Sigmoid colon (tissue), 7 donors: ENCODE results near the gene SHKBP1. TPM values are rescaled to one million over a fixed set of nuclear protein-coding genes. Genes with fewer than 3 reads are reported as not detected.
A peak's percentile ranks its signal among the peaks of the same experiment; 100 is the strongest.
"Not testable (repeated sequence)": the region's sequence is repeated elsewhere in the genome, so short reads cannot be mapped to it uniquely, and the experiment has no call there.

Experiments
- DNase-seq: peaks from one replicate; pipeline ENCODE4 v3.0.0-alpha.2; 2019
- H3K27ac ChIP-seq, 4 donors: fragments of 200-600 bp; sonication (generic); one replicate each; pipeline ENCODE4 v1.5.1; 2016 to 2019; ENCODE audit warnings: mild to moderate bottlenecking in 1 of 4
- H3K27me3 ChIP-seq, 3 donors: fragments of 200-600 bp; sonication (generic); one replicate each; pipeline ENCODE4 v1.5.1; 2019; ENCODE audit warnings: mild to moderate bottlenecking in 1 of 3
- H3K36me3 ChIP-seq, 4 donors: fragments of 200-600 bp; sonication (generic); one replicate each; pipeline ENCODE4 v1.5.1; 2016 to 2019
- H3K4me1 ChIP-seq, 4 donors: fragments of 200-600 bp; sonication (generic); one replicate each; pipeline ENCODE4 v1.5.1; 2017 to 2019
- H3K4me3 ChIP-seq, 4 donors: fragments of 200-600 bp; sonication (generic); one replicate each; pipeline ENCODE4 v1.5.1; 2017 to 2019; ENCODE audit warnings: mild to moderate bottlenecking in 2 of 4, moderate library complexity in 1 of 4
- H3K9me3 ChIP-seq, 4 donors: fragments of 200-600 bp in 3 of 4; sonication (generic) in 3 of 4; one replicate each; pipeline versions ENCODE4 v1.5.1 to v1.6.1; 2013 to 2019
- CTCF ChIP-seq, 4 experiments: fragments of 450-650 bp in 3 of 4; fragments of 200-600 bp in 1 of 4; IDR thresholded peaks; one replicate each; pipeline ENCODE4 v1.5.1; 2016 to 2019; ENCODE audit warnings: antibody characterized with exemption in 4 of 4, mild to moderate bottlenecking in 3 of 4, moderate library complexity in 2 of 4
- EP300 ChIP-seq, 4 donors: sonication (generic); formaldehyde crosslinking; IDR thresholded peaks; one replicate each; pipeline ENCODE4 v1.6.1; 2017; ENCODE audit warnings: antibody characterized with exemption in 4 of 4
- POLR2A ChIP-seq, 2 donors: fragments of 450-650 bp; IDR thresholded peaks; one replicate each; pipeline ENCODE4 v1.6.1; 2016; ENCODE audit warnings: antibody characterized with exemption in 2 of 2, mild to moderate bottlenecking in 2 of 2, moderate library complexity in 2 of 2
- POLR2AphosphoS5 ChIP-seq, 4 donors: sonication (generic); formaldehyde crosslinking; IDR thresholded peaks; one replicate each; pipeline ENCODE4 v1.6.1; 2017; ENCODE audit warnings: antibody characterized with exemption in 4 of 4
- WGBS, 2 donors: extraction: QIAGEN DNeasy Blood & Tissue Kit; methylation state at CpG; one replicate each; pipeline ENCODE4 v1.1.7; 2013; 5-methylcytosine and 5-hydroxymethylcytosine counted together
- intact Hi-C: fragments of 100-400 bp; cut with DNase I; formaldehyde crosslinking; loops from one replicate; pipeline ENCODE4 v1.15.1; 2023
- polyA plus RNA-seq, 3 donors: library from polyadenylated mRNA; stranded (reverse); fragments of 200-250 nt; gene quantifications; one replicate each; pipeline ENCODE4 v1.2.3, GENCODE V29; 2013
- total RNA-seq, 4 donors: library from RNA; depleted of rRNA; stranded (reverse); fragments of >200 nt; gene quantifications; one replicate each; pipeline ENCODE4 v1.1.0, GENCODE V29; 2016
- donor health status: healthy with polysubstance abuse.
- donor health status: Bipolar disorder and iron deficiency.
- donor health status: healthy.

SHKBP1 gene
- total and polyA plus RNA-seq, 7 donors = 15.9 to 81.0 (median 36.3) TPM

GRCh38 chr19:40542202-40542859, 34.3 kb upstream of the SHKBP1 start:
- Histone ChIP-seq H3K4me1 (no peaks in the 10 kb centered on the region), H3K36me3 (no peaks in the 10 kb centered on the region), H3K27me3 (no peaks in the 10 kb centered on the region), H3K9me3 (peaks cover 0 to 3% (median 0%) of the 10 kb centered on the region in 4 donors), H3K4me3 (no peak overlapping the region), H3K27ac (peak overlapping the region in 2 of 4 donors; percentile 4 to 17)
- intact Hi-C loops = no loop called here
- DNase-seq = peak; percentile 95
- 13 to 36% methylated on average over 6 of the region's 6 CpGs for WGBS, 2 donors
- TF ChIP-seq CTCF (IDR thresholded peaks at IDR 0.05) (no peak), POLR2AphosphoS5 (IDR thresholded peaks at IDR 0.05) (peak; percentile 14 to 66 (median 48))

- Histone ChIP-seq H3K4me1 (no peaks in the 10 kb centered on the region), H3K27me3 (no peaks in the 10 kb centered on the region), H3K36me3 (no peaks in the 10 kb centered on the region), H3K9me3 (peaks cover 0 to 3% (median 0%) of the 10 kb centered on the region in 4 donors), H3K4me3 (no peak overlapping the region), H3K27ac (no peak overlapping the region)
- 92 to 95% methylated on average over 6 of the region's 6 CpGs for WGBS, 2 donors
- no peak for DNase-seq
- intact Hi-C loops = no loop called here
- TF ChIP-seq POLR2A (IDR thresholded peaks at IDR 0.05) (no peak), EP300 (IDR thresholded peaks at IDR 0.05) (no peak), POLR2AphosphoS5 (IDR thresholded peaks at IDR 0.05) (no peak), CTCF (IDR thresholded peaks at IDR 0.05) (no peak)
Observed at GRCh38 chr19:40543029-40543597, 33.6 kb upstream of the SHKBP1 start.

GRCh38 chr19:40546153-40546841, 30.4 kb upstream of the SHKBP1 start:
- H3K4me3 ChIP-seq, H3K27ac ChIP-seq, H3K4me1 ChIP-seq, intact Hi-C loops, H3K36me3 ChIP-seq, H3K9me3 ChIP-seq, DNase-seq: not testable (repeated sequence)
- H3K27me3 ChIP-seq = peaks cover 0 to 24% (median 5%) of the 10 kb centered on the region in 3 donors
- WGBS, 2 donors = 77 to 79% methylated on average over 3 of the region's 3 CpGs

GRCh38 chr19:40547190-40547589, 29.5 kb upstream of the SHKBP1 start:
- 75 to 78% methylated on average over 4 of the region's 4 CpGs for WGBS, 2 donors
- H3K27me3 ChIP-seq = peaks cover 0 to 30% (median 5%) of the 10 kb centered on the region in 3 donors
- H3K36me3 ChIP-seq, H3K4me1 ChIP-seq, H3K27ac ChIP-seq, H3K4me3 ChIP-seq, intact Hi-C loops, H3K9me3 ChIP-seq, DNase-seq: not testable (repeated sequence)

- intact Hi-C loops = loop anchor here (2.0 kb wide), 1 partner anchor 51 kb away; no protein-coding TSS in a partner anchor
- Histone ChIP-seq H3K36me3 (no peaks in the 10 kb centered on the region), H3K27ac (no peak overlapping the region), H3K4me3 (no peak overlapping the region), H3K27me3 (peaks cover 0 to 33% (median 9%) of the 10 kb centered on the region in 3 donors), H3K4me1 (peaks cover 0 to 10% (median 4%) of the 10 kb centered on the region in 4 donors), H3K9me3 (peaks cover 0 to 3% (median 0%) of the 10 kb centered on the region in 4 donors)
- no peak for DNase-seq
- TF ChIP-seq POLR2A (IDR thresholded peaks at IDR 0.05) = no peak
- TF ChIP-seq POLR2AphosphoS5 (IDR thresholded peaks at IDR 0.05) = no peak
- no peak for TF ChIP-seq CTCF (IDR thresholded peaks at IDR 0.05)
- TF ChIP-seq EP300 (IDR thresholded peaks at IDR 0.05) = no peak
- WGBS, 2 donors = 89 to 90% methylated on average over 1 of the region's 1 CpG
Observed at GRCh38 chr19:40547836-40548235, 28.8 kb upstream of the SHKBP1 start.
